ENCODE results near the gene SLC25A3.

DNA sequence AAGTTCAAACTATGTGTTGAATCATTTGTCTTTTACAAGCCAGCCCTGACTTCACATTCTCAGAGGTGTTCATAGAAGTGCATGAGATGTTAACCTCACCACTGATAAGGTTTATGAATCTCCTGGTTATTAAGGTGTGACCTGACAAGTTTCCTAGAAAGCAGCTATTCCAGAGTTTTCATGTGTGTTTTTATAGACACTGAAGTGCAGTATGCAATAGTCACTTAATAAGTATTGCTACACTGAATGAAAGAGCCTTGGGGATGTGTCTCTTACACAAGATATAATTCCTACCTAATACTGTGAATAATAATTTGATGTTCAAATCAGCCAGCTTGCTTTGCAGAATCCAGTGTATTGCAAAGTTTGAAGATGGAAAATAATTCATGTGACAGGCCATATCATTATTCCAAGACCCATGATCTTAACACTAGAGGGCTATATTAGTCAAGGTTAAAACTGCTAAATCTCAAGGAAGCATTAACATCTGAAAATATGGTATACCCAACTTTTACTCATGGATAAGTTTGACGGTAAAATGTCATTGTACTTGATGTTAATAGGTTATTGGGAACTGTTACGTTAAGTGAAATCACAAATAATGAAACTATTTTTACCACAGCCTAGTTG, 13.0 kb downstream of the SLC25A3 start:
- TF ChIP-seq, protein P1, sequence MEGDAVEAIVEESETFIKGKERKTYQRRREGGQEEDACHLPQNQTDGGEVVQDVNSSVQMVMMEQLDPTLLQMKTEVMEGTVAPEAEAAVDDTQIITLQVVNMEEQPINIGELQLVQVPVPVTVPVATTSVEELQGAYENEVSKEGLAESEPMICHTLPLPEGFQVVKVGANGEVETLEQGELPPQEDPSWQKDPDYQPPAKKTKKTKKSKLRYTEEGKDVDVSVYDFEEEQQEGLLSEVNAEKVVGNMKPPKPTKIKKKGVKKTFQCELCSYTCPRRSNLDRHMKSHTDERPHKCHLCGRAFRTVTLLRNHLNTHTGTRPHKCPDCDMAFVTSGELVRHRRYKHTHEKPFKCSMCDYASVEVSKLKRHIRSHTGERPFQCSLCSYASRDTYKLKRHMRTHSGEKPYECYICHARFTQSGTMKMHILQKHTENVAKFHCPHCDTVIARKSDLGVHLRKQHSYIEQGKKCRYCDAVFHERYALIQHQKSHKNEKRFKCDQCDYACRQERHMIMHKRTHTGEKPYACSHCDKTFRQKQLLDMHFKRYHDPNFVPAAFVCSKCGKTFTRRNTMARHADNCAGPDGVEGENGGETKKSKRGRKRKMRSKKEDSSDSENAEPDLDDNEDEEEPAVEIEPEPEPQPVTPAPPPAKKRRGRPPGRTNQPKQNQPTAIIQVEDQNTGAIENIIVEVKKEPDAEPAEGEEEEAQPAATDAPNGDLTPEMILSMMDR (conservative IDR thresholded peaks at IDR 0.05; ENCODE audit: low read depth, low read length) = peak; percentile 25; the same call in 1 of the 2 replicates
- TF ChIP-seq EZH2 (IDR thresholded peaks at IDR 0.05; ENCODE audit: borderline replicate concordance, low read depth, low read length, poor library complexity, severe bottlenecking) = no peak

All from A673 (cell line).